Left lobe of liver (tissue), 2 donors: ENCODE data around the gene CAPZA1. TPM values are rescaled to one million over a fixed set of nuclear protein-coding genes. Genes with fewer than 3 reads are reported as not detected.

Experiments
- ATAC-seq: fragments of 200-7000 bp; cut with Tn5 transposase; one replicate; pipeline ENCODE4 v1.9.1; 2020; ENCODE audit warnings: mild to moderate bottlenecking, moderate library complexity
- DNase-seq: peaks from one replicate; pipeline ENCODE4 v3.0.0-alpha.2; 2020; ENCODE audit warnings: low spot score
- total RNA-seq: library from RNA; stranded (reverse); gene quantifications from one replicate; pipeline ENCODE4 v1.2.1, GENCODE V29; 2021
- donor health status: DM: no; HTN: no; CAD: no; lungs with moderate emphysema.
- donor health status: DM: no; HTN: yes; CAD: no.

Gene CAPZA1
- total RNA-seq, 1 donor from 2014 or later = 32.8 TPM

GRCh38 chr1:112712191-112712590 is 92.6 kb downstream of the CAPZA1 start:
- DNase-seq (no peak), ATAC-seq (no peak)

- ATAC-seq = no peak
Measured at GRCh38 chr1:112712701-112713128, 93.1 kb downstream of the CAPZA1 start.

GRCh38 chr1:112713466-112714312 is 94.1 kb downstream of the CAPZA1 start:
- DNase-seq = peak; percentile 91
- peak; percentile 62 for ATAC-seq

More at GRCh38 chr1:112712701-112713128, 93.1 kb downstream of the CAPZA1 start:
- DNase-seq = no peak

GRCh38 chr1:112714313-112715263 is 95.0 kb downstream of the CAPZA1 start:
- DNase-seq (no peak), ATAC-seq (peak; percentile 1)

- ATAC-seq = peak; percentile 80
- DNase-seq = peak; percentile 100
Measured at GRCh38 chr1:112715264-112716053, 95.8 kb downstream of the CAPZA1 start, which contains the start of gene PPM1J. TSS of gene PPM1J (minus strand) at chr1:112715332. CDS start at chr1:112715301, 31 bp downstream.

GRCh38 chr1:112716133-112716720 is 96.6 kb downstream of the CAPZA1 start:
- DNase-seq (peak; percentile 85), ATAC-seq (peak; percentile 65)

DNA sequence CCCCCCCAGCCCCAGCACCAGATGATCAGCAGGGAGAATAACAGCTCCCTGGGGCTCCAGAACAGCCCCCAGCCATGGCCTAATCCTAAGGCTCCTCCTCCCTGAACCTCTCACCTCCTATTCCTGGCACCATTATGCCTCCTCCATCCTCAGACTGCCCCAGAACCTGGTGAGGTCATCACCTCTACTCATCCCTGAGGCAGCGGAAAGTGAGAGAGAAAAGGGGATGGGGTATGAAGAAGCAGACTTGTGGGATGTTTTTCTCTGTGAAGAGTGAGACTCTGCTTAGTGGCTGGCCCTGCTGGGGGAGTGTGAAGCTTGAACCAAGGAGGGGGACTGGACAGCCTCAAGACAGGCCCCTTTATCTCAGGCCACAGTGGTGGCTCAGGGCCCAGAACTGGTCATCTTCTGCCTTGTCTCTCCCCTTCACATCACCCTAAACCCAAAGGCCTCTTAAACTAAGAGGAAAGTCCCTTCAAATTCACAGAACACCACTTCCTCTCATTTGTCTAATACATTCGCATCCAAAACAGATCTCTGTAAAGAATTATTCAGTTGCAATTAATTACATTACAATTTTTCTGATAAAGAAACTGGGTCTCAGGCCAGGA is 97.7 kb downstream of the CAPZA1 start:
- ATAC-seq (no peak), DNase-seq (no peak)

DNA sequence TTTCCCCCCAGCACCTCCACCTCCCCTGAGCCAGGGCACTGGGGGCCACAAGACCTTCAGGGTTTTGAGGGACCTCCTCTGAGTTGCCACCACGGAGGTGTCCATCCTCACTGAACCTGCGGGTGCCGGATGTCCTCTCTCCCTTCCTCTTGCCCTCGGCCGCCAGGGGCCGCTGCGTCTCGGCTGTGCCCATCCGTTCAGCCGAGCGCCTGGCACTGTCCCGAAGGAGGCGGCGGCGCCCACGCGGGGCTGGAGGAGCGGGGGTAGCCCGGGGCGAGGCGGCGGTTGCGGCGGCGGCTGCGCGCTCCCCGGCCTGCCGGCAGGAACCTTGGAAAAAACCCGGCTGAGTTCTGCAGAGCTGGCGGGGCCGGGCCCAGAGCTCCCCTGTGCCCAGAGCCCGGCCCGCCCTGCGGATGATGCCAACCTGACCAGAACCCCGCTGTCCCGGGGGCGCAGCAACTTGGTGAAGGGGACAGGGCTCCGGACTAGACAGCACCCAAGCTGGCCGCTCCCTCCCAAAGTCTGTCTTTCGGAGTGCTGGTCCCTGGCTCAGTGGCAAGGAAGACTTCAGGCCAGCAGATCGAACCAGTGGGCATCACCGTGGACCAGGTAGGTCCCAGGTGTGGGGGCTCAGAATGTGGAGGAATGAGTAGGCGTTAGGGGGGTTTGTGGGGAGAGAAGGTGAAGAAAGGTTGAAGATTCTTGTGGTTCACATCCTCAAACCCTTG is 99.2 kb downstream of the CAPZA1 start:
- ATAC-seq (peak; percentile 43), DNase-seq (peak; percentile 77)

GRCh38 chr1:112719706-112720105 is 100.1 kb downstream of the CAPZA1 start:
- ATAC-seq (no peak), DNase-seq (no peak)

GRCh38 chr1:112720800-112721199 is 101.2 kb downstream of the CAPZA1 start:
- DNase-seq = no peak
- ATAC-seq = no peak

Other genes with a start within 250 kb of the CAPZA1 start
- gene CTTNBP2NL, start 223.6 kb upstream of the CAPZA1 start, total RNA-seq = 4.5 TPM
- gene WNT2B, start 110.9 kb upstream of the CAPZA1 start, total RNA-seq = 0.40 TPM
- gene ST7L, start 691 bp upstream of the CAPZA1 start, total RNA-seq = 6.2 TPM
- 44.3 TPM for gene MOV10, start 54.8 kb downstream of the CAPZA1 start, total RNA-seq
- gene RHOC, start 87.3 kb downstream of the CAPZA1 start, total RNA-seq = 55.3 TPM
- gene PPM1J, start 95.5 kb downstream of the CAPZA1 start, total RNA-seq = 0.33 TPM